Measurements from ENCODE around the gene GPR25.
A peak's percentile ranks its signal among the peaks of the same experiment; 100 is the strongest.

The GPR25 gene

GRCh38 chr1:200901796-200902444 is 29.1 kb downstream of the GPR25 start:
- Histone ChIP-seq H3K4me2 (ENCODE audit: insufficient read depth, low read length) (no peak overlapping the region), H3K27ac (ENCODE audit: low read length) (no peak overlapping the region), H3K9ac (ENCODE audit: low read depth, low read length) (no peak overlapping the region), H2AFZ (ENCODE audit: low read depth, low read length) (no peak overlapping the region), H3K36me3 (ENCODE audit: insufficient read depth, low read length) (no peaks in the 10 kb centered on the region), H4K20me1 (ENCODE audit: insufficient read depth, low read length) (no peaks in the 10 kb centered on the region), H3K79me2 (ENCODE audit: insufficient read depth, low read length) (no peaks in the 10 kb centered on the region), H3K9me3 (ENCODE audit: insufficient read depth, low read length, severe bottlenecking) (no peaks in the 10 kb centered on the region), H3K4me3 (ENCODE audit: low read depth in 1 of 2, low read length in 2 of 2) (no peak overlapping the region), H3K27me3 (ENCODE audit: insufficient read depth, low read length, poor library complexity) (no peaks in the 10 kb centered on the region), H3K4me1 (ENCODE audit: insufficient read depth, low read length) (peaks cover 17% of the 10 kb centered on the region)
- ATAC-seq (ENCODE audit: insufficient read depth, low read depth), result no peak
- TF ChIP-seq EZH2 (IDR thresholded peaks at IDR 0.05; ENCODE audit: borderline replicate concordance, low read depth, low read length, severe bottlenecking), result no peak
- TF ChIP-seq CTCF (IDR thresholded peaks at IDR 0.05; ENCODE audit: borderline replicate concordance, extremely low read depth, low read length, poor library complexity, severe bottlenecking), result no peak
- DNase-seq, result no peak

- no peak overlapping the region for H3K4me2 ChIP-seq (ENCODE audit: insufficient read depth, low read length)
Observed at GRCh38 chr1:200903793-200904192, 31.0 kb downstream of the GPR25 start.

GRCh38 chr1:200904772-200905171 is 32.0 kb downstream of the GPR25 start:
- Histone ChIP-seq H4K20me1 (ENCODE audit: insufficient read depth, low read length) (no peaks in the 10 kb centered on the region), H3K27ac (ENCODE audit: low read length) (no peak overlapping the region), H3K36me3 (ENCODE audit: insufficient read depth, low read length) (no peaks in the 10 kb centered on the region), H3K27me3 (ENCODE audit: insufficient read depth, low read length, poor library complexity) (no peaks in the 10 kb centered on the region), H3K9me3 (ENCODE audit: insufficient read depth, low read length, severe bottlenecking) (no peaks in the 10 kb centered on the region), H3K4me1 (ENCODE audit: insufficient read depth, low read length) (peaks cover 17% of the 10 kb centered on the region), H3K9ac (ENCODE audit: low read depth, low read length) (no peak overlapping the region), H3K4me3 (ENCODE audit: low read depth in 1 of 2, low read length in 2 of 2) (no peak overlapping the region), H2AFZ (ENCODE audit: low read depth, low read length) (no peak overlapping the region), H3K4me2 (ENCODE audit: insufficient read depth, low read length) (no peak overlapping the region), H3K79me2 (ENCODE audit: insufficient read depth, low read length) (no peaks in the 10 kb centered on the region)
- DNase-seq (no peak), ATAC-seq (ENCODE audit: insufficient read depth, low read depth) (no peak)
- TF ChIP-seq CTCF (IDR thresholded peaks at IDR 0.05; ENCODE audit: borderline replicate concordance, extremely low read depth, low read length, poor library complexity, severe bottlenecking), result no peak
- no peak for TF ChIP-seq EZH2 (IDR thresholded peaks at IDR 0.05; ENCODE audit: borderline replicate concordance, low read depth, low read length, severe bottlenecking)

More at GRCh38 chr1:200903793-200904192, 31.0 kb downstream of the GPR25 start:
- H3K27me3 ChIP-seq (ENCODE audit: insufficient read depth, low read length, poor library complexity), result no peaks in the 10 kb centered on the region
- 0 out of 3 replicates have a peak, but pooled peaks have one; percentile 11 for ATAC-seq (ENCODE audit: insufficient read depth, low read depth)
- H3K79me2 ChIP-seq (ENCODE audit: insufficient read depth, low read length), result no peaks in the 10 kb centered on the region
- no peak overlapping the region for H2AFZ ChIP-seq (ENCODE audit: low read depth, low read length)
- peaks cover 17% of the 10 kb centered on the region for H3K4me1 ChIP-seq (ENCODE audit: insufficient read depth, low read length)
- no peaks in the 10 kb centered on the region for H3K9me3 ChIP-seq (ENCODE audit: insufficient read depth, low read length, severe bottlenecking)
- TF ChIP-seq CTCF (IDR thresholded peaks at IDR 0.05; ENCODE audit: borderline replicate concordance, extremely low read depth, low read length, poor library complexity, severe bottlenecking) (no peak), EZH2 (IDR thresholded peaks at IDR 0.05; ENCODE audit: borderline replicate concordance, low read depth, low read length, severe bottlenecking) (no peak)
- H3K4me3 ChIP-seq (ENCODE audit: low read depth in 1 of 2, low read length in 2 of 2), result no peak overlapping the region
- H3K36me3 ChIP-seq (ENCODE audit: insufficient read depth, low read length), result no peaks in the 10 kb centered on the region
- peak; percentile 18 for DNase-seq
- H4K20me1 ChIP-seq (ENCODE audit: insufficient read depth, low read length), result no peaks in the 10 kb centered on the region
- H3K27ac ChIP-seq (ENCODE audit: low read length), result no peak overlapping the region
- H3K9ac ChIP-seq (ENCODE audit: low read depth, low read length), result no peak overlapping the region
